SW480 (cell line): ENCODE results near the gene PRDM9.
A peak's percentile ranks its signal among the peaks of the same experiment; 100 is the strongest.

Experiments
- DNase-seq: peaks from one replicate; pipeline ENCODE4 v3.0.0-alpha.2; 2016; ENCODE audit warnings: low spot score

The PRDM9 gene

GRCh38 chr5:23527216-23527920 lies 20.0 kb downstream of the PRDM9 start:
- peak; percentile 23 for DNase-seq

- no peak for DNase-seq
Measured at GRCh38 chr5:23528677-23529076, 21.3 kb downstream of the PRDM9 start.

- no peak for DNase-seq
Measured at GRCh38 chr5:23530571-23530970, 23.2 kb downstream of the PRDM9 start.

GRCh38 chr5:23571059-23571458 lies 63.6 kb downstream of the PRDM9 start:
- no peak for DNase-seq
